Activated T-cell treated with anti-CD3 and anti-CD28 coated beads, Interleukin-2, amount 50 U/mL, for 4 hours (primary cell): Measurements from ENCODE around the gene CRY2. TPM values are rescaled to one million over a fixed set of nuclear protein-coding genes. Genes with fewer than 3 reads are reported as not detected.

Source experiments
- ATAC-seq, 2 donors: fragments of 200-7000 bp; cut with Tn5 transposase; one replicate each; pipeline ENCODE4 v1.10.0; 2021
- DNase-seq: peaks from one replicate; pipeline ENCODE4 v3.0.0-alpha.2; 2020
- H3K27me3 Mint-ChIP-seq: one replicate; pipeline ENCODE4 v1.8.0; 2021; ENCODE audit warnings: low read depth, mixed read lengths
- H3K36me3 Mint-ChIP-seq: one replicate; pipeline ENCODE4 v1.8.0; 2022; ENCODE audit warnings: mixed read lengths; ENCODE audit not compliant: insufficient read depth
- H3K4me1 Mint-ChIP-seq: one replicate; pipeline ENCODE4 v1.8.0; 2021; ENCODE audit warnings: low read depth, mixed read lengths
- H3K4me3 Mint-ChIP-seq: one replicate; pipeline ENCODE4 v1.8.0; 2021; ENCODE audit warnings: mild to moderate bottlenecking, moderate library complexity, mixed read lengths
- H3K9me3 Mint-ChIP-seq: one replicate; pipeline ENCODE4 v1.8.0; 2021; ENCODE audit warnings: mixed read lengths
- total RNA-seq, 3 donors: library from RNA; stranded (reverse); gene quantifications; one replicate each; pipeline ENCODE4 v1.2.1, GENCODE V29; 2021

CRY2 gene
- 10 to 100 TPM; 19.7 to 21.9 (median 19.9) TPM for total RNA-seq

- Mint-ChIP-seq H3K4me1 (peaks cover 56% of the 10 kb centered on the region), H3K4me3 (peak within 1 kb of the TSS; percentile 84), H3K36me3 (no peaks in the 10 kb centered on the region), H3K27me3 (no peaks in the 10 kb centered on the region), H3K9me3 (no peaks in the 10 kb centered on the region)
- ATAC-seq = peak; percentile 90 to 91
- peak; percentile 98 for DNase-seq
Measured at GRCh38 chr11:45846974-45847910, at the start of gene CRY2. Gene CRY2 (plus strand): TSS chr11:45847475. CDS start chr11:45847491, 16 bp downstream.

GRCh38 chr11:45798793-45799441 lies 48.4 kb upstream of the CRY2 start:
- Mint-ChIP-seq H3K27me3 (no peaks in the 10 kb centered on the region), H3K36me3 (no peaks in the 10 kb centered on the region), H3K4me1 (peaks cover 1% of the 10 kb centered on the region), H3K4me3 (no peak overlapping the region), H3K9me3 (no peaks in the 10 kb centered on the region)
- ATAC-seq (no peak), DNase-seq (no peak)

GRCh38 chr11:45799562-45799961 lies 47.7 kb upstream of the CRY2 start:
- ATAC-seq (no peak), DNase-seq (no peak)
- no peaks in the 10 kb centered on the region for H3K36me3 Mint-ChIP-seq
- peaks cover 1% of the 10 kb centered on the region for H3K4me1 Mint-ChIP-seq
- no peak overlapping the region for H3K4me3 Mint-ChIP-seq
- no peaks in the 10 kb centered on the region for H3K27me3 Mint-ChIP-seq
- no peaks in the 10 kb centered on the region for H3K9me3 Mint-ChIP-seq

- no peak for DNase-seq
- H3K4me3 Mint-ChIP-seq = no peak overlapping the region
- no peak for ATAC-seq
- no peaks in the 10 kb centered on the region for H3K9me3 Mint-ChIP-seq
- no peaks in the 10 kb centered on the region for H3K36me3 Mint-ChIP-seq
- no peaks in the 10 kb centered on the region for H3K27me3 Mint-ChIP-seq
- peaks cover 1% of the 10 kb centered on the region for H3K4me1 Mint-ChIP-seq
Measured at GRCh38 chr11:45800261-45800660, 47.0 kb upstream of the CRY2 start.

- Mint-ChIP-seq H3K9me3 (no peaks in the 10 kb centered on the region), H3K4me1 (peaks cover 12% of the 10 kb centered on the region), H3K36me3 (no peaks in the 10 kb centered on the region), H3K27me3 (no peaks in the 10 kb centered on the region), H3K4me3 (no peak overlapping the region)
- no peak for DNase-seq
- no peak for ATAC-seq
Measured at GRCh38 chr11:45801723-45802315, 45.5 kb upstream of the CRY2 start.

- DNase-seq (no peak), ATAC-seq (no peak)
- H3K27me3 Mint-ChIP-seq = no peaks in the 10 kb centered on the region
- no peaks in the 10 kb centered on the region for H3K9me3 Mint-ChIP-seq
- no peaks in the 10 kb centered on the region for H3K36me3 Mint-ChIP-seq
- H3K4me3 Mint-ChIP-seq = peak overlapping the region; percentile 33
- peaks cover 21% of the 10 kb centered on the region for H3K4me1 Mint-ChIP-seq
Measured at GRCh38 chr11:45802531-45803317, 44.6 kb upstream of the CRY2 start.

GRCh38 chr11:45803971-45804760 lies 43.1 kb upstream of the CRY2 start:
- H3K4me1 Mint-ChIP-seq = peaks cover 32% of the 10 kb centered on the region
- peak overlapping the region; percentile 93 for H3K4me3 Mint-ChIP-seq
- H3K27me3 Mint-ChIP-seq = no peaks in the 10 kb centered on the region
- DNase-seq (peak; percentile 38), ATAC-seq (peak; percentile 36 to 46)
- H3K36me3 Mint-ChIP-seq = peaks cover 2% of the 10 kb centered on the region
- H3K9me3 Mint-ChIP-seq = no peaks in the 10 kb centered on the region

- Mint-ChIP-seq H3K36me3 (peaks cover 2% of the 10 kb centered on the region), H3K4me3 (peak within 1 kb of the TSS; percentile 93), H3K4me1 (peaks cover 38% of the 10 kb centered on the region), H3K9me3 (no peaks in the 10 kb centered on the region), H3K27me3 (no peaks in the 10 kb centered on the region)
- DNase-seq (peak; percentile 96), ATAC-seq (peak; percentile 96 to 97)
Measured at GRCh38 chr11:45804761-45805304, 42.4 kb upstream of the CRY2 start, which contains the start of gene SLC35C1. Gene SLC35C1 (plus strand): TSS chr11:45805149. CDS start chr11:45805802, 653 bp downstream.

- peaks cover 2% of the 10 kb centered on the region for H3K36me3 Mint-ChIP-seq
- no peaks in the 10 kb centered on the region for H3K9me3 Mint-ChIP-seq
- no peaks in the 10 kb centered on the region for H3K27me3 Mint-ChIP-seq
- DNase-seq = no peak
- ATAC-seq = peak; percentile 39 to 52
- H3K4me1 Mint-ChIP-seq = peaks cover 40% of the 10 kb centered on the region
- H3K4me3 Mint-ChIP-seq = peak overlapping the region; percentile 93
Measured at GRCh38 chr11:45805305-45806071, 41.8 kb upstream of the CRY2 start.

- DNase-seq = no peak
- H3K4me3 Mint-ChIP-seq = peak overlapping the region; percentile 93
- H3K9me3 Mint-ChIP-seq = no peaks in the 10 kb centered on the region
- H3K36me3 Mint-ChIP-seq = peaks cover 2% of the 10 kb centered on the region
- H3K27me3 Mint-ChIP-seq = no peaks in the 10 kb centered on the region
- no peak for ATAC-seq
- H3K4me1 Mint-ChIP-seq = peaks cover 42% of the 10 kb centered on the region
Measured at GRCh38 chr11:45806072-45806933, 41.0 kb upstream of the CRY2 start.

- Mint-ChIP-seq H3K9me3 (no peaks in the 10 kb centered on the region), H3K36me3 (peaks cover 2% of the 10 kb centered on the region), H3K4me1 (peaks cover 42% of the 10 kb centered on the region), H3K4me3 (peak overlapping the region; percentile 93), H3K27me3 (no peaks in the 10 kb centered on the region)
- ATAC-seq (no peak), DNase-seq (no peak)
Measured at GRCh38 chr11:45806937-45807791, 40.1 kb upstream of the CRY2 start.
